ENCODE results near the gene ENHO. TPM values are rescaled to one million over a fixed set of nuclear protein-coding genes. Genes with fewer than 3 reads are reported as not detected.
"Not testable (repeated sequence)": the region's sequence is repeated elsewhere in the genome, so short reads cannot be mapped to it uniquely, and the experiment has no call there.

The ENHO gene
- total RNA-seq, 1 experiment from 2014 or later = 4.0 TPM

DNA sequence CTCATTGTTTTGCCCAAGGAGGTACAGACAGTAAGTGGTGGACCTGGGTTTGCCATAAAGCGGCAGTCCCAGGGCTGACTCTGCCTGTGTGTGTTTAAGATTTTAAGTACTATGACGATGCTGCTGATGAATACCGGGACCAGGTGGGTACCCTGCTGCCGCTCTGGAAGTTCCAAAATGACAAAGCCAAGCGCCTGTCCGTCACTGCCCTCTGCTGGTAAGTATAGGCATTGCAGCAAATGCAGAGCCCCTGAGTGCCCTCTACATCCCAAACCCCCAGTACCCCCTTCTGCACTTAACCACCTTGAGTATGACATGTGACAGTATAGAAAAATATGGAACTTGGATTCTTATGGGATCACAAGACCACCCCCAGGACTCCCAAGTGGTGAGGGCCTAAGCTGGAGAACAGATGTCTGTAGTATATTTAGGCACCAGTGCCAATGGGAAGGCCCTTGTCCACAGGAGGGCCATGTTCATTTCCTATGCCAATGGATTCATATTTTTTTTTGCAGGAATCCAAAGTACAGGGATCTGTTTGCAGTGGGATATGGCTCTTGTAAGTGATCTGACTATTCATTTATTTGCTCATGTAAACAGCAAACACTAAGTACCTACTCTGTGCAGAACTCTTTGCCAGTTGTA is 22.0 kb downstream of the ENHO start:
- in situ Hi-C loops (cut with HindIII; ENCODE audit: low pct_unique_long_range_greater_than_20kb, low sequenced_read_pairs) = no loop called here
- DNase-seq (ENCODE audit: low read depth) = peak; percentile 18

DNA sequence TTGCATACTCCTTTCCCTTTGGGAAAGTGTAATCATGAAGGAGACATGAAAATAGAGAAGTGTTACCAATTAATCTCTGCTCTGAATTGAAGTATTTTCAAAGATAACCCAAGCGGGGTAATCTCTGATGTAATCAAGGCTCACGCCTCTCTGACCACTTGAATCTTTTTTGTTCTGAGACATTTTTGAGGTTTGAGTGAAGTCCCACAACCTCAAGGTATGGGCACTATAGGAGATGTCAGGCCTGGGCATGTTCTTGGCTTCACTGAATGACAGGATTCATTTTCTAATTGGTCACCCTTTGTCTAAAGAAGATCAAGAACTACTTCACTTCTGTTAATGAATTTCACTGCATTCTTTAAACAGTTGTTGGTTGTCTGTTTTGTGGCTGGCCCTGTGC is 23.7 kb downstream of the ENHO start:
- DNase-seq (ENCODE audit: low read depth) = no peak
- in situ Hi-C loops (cut with HindIII; ENCODE audit: low pct_unique_long_range_greater_than_20kb, low sequenced_read_pairs) = no loop called here

DNA sequence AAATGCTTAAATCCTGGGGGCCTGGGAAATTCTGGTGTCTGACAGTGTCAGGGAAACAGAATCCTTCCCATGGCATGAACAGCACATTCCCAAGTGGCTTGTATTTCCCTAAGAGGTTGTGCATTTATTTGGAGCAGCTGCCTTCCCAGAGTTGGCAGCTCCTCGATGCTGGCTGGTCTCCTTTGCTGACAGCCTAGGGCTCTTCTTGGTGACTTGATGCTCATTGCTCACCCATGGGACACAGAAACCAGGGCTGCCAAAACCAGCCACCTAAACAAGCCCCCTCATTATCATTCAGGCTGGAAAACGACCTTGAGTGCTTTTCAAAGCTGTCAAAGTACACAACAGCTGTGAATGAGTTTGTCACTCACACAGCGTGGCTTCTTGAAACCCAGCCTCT is 24.2 kb downstream of the ENHO start:
- in situ Hi-C loops (cut with HindIII; ENCODE audit: low pct_unique_long_range_greater_than_20kb, low sequenced_read_pairs) = no loop called here
- no peak for DNase-seq (ENCODE audit: low read depth)

DNA sequence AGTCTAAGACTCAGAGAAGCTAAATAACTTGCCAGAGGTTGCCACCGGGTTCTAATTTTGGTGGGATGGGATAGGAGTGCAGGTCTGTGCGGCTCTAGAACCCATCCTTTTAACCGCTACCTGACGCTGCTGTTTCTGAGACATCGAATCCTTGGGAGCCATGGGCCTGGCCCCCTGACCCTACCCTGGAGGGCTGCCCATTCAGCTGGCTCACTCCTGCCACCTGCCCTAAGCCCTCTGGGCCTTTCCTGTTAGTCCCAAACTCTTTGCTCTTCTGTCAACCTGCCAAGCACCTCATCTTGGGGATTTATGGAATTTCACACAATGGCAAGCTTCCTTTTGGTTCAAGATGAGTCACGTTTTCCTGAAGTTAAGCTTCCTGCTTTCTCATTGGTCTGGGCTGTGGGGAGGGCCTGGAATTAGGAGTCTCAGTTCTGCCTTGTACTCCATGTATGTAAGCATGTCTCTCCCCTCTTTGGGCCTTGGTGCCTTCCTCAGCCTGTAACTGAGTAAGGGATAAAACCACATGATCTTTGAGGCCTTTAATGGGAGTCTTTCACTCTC is 26.6 kb downstream of the ENHO start:
- DNase-seq (ENCODE audit: low read depth) = no peak
- in situ Hi-C loops (cut with HindIII; ENCODE audit: low pct_unique_long_range_greater_than_20kb, low sequenced_read_pairs) = no loop called here

DNA sequence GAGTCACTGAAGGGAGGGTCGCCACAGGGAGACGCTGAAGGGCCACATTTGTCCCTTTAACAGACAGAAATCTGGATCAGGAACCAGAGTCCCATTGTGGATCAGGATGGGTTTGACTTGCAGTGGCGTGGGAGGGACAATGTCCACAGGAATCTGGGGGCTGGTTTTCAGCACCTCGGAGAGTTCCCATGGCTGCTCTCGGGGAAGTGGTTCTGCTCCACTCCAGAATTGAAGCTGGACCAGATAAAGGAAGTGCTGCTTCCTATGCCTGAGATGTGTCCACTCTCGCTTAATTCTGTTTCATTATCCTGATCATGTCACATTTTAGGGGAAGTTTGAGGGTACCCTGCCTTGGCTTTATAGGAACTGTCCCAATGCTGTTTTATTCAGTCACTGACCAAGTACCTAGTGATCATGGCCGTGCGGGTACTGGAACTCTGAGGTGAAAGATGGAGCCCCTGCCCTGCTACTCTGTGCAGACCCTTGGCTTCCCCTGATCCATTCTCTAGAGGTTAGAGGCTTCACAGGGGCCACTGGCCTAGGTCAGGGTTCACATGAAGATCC is 28.7 kb downstream of the ENHO start:
- peak; percentile 16 for DNase-seq (ENCODE audit: low read depth)
- in situ Hi-C loops (cut with HindIII; ENCODE audit: low pct_unique_long_range_greater_than_20kb, low sequenced_read_pairs) = no loop called here

DNA sequence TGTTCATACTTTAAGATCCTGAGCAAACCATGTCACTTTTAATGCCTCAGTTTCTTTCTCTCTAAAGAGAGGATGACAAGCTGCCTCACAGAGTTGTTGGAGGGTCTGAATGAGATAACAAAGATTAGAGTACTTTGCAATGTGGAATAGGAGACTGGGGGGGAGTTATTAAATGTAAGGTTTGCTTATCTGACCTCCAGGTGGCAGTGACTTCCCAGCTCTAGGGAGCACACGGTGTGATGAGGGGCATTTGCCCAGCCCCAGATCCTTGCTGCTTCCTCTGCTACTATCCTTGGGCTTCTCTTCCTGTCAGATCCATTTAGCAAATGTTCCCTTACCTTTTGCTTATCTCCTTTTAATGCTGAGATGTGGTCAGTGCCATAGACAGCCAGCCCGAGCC is 30.7 kb downstream of the ENHO start:
- DNase-seq (ENCODE audit: low read depth) = no peak
- in situ Hi-C loops (cut with HindIII; ENCODE audit: low pct_unique_long_range_greater_than_20kb, low sequenced_read_pairs) = no loop called here

DNA sequence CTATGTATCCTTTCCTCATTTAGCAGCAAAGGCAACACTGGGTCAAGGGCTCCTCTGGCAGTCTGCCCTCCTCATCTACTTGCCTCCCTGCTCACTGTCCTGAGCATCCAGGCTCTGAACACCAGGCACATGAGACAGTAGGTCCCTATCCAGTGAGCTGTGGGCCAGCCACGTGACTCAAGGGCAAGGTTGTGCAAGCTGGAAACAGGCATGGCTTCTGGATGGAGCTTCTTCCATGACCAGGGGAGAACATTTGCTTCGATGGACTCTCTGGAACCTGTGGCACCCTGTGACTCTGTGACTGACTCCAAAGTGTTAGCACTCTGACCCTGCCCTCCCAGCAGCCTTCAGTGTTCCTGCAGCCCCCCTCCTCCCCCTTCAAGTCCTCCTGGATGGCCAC is 31.2 kb downstream of the ENHO start:
- in situ Hi-C loops (cut with HindIII; ENCODE audit: low pct_unique_long_range_greater_than_20kb, low sequenced_read_pairs) = no loop called here
- DNase-seq (ENCODE audit: low read depth) = no peak

DNA sequence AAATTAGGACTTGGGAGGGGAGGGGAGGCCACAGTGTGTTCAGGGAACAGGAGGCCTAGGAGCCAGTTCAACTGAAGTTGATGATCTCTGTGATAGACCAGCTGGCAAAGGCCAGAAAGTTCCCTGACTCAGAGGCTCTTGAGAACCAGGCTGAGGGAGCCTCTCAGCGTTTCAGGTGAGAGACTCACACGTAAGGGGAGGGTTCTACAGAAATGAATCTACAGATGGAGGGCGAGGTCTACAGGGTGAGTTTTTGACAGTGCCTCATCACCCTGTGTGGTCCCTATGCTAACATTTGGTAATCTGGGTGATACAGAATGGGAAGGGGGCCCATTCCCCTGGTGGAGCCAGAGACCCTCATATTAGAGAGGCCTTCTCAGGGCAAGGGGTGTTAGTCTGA is 32.0 kb downstream of the ENHO start:
- in situ Hi-C loops (cut with HindIII; ENCODE audit: low pct_unique_long_range_greater_than_20kb, low sequenced_read_pairs) = no loop called here
- no peak for DNase-seq (ENCODE audit: low read depth)

DNA sequence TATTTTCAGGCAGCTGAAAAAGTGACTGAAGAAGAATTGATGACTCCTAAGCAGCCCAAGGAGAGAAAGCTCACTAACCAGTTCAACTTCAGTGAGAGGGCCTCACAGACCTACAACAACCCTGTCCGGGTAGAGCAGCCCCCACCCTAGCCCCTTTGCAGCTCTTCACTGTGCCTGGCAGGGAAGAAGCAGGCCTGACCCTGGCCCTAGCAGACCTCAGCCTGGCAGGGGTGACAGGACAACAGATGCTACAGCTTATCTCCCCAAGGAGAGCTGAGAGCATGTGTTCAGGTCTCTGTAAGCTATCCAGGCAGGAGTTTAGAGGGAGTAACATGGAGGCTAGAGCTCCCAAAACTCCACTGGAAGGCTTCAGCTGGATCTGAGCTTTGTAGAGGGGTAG is 32.4 kb downstream of the ENHO start:
- no peak for DNase-seq (ENCODE audit: low read depth)
- in situ Hi-C loops (cut with HindIII; ENCODE audit: low pct_unique_long_range_greater_than_20kb, low sequenced_read_pairs) = no loop called here

DNA sequence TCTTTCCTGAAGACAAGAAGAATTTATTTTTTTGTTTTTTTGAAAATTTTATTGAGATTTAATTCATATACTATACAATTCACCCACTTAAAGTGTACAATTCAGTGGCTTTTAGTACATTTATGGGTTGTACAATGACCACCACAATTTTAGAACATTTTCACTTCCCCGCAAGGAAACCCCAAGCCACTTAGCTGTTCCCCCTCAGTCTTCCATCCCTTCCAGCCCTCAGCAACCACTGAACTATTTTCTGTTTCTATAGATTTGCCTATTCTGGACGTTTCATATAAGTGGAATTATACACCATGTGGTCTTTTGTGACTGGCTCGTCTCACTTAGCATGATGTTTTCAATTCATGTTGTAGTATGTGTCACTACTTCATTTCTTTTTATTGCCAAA is 36.2 kb downstream of the ENHO start:
- no peak for DNase-seq (ENCODE audit: low read depth)
- in situ Hi-C loops (cut with HindIII; ENCODE audit: low pct_unique_long_range_greater_than_20kb, low sequenced_read_pairs) = no loop called here

DNA sequence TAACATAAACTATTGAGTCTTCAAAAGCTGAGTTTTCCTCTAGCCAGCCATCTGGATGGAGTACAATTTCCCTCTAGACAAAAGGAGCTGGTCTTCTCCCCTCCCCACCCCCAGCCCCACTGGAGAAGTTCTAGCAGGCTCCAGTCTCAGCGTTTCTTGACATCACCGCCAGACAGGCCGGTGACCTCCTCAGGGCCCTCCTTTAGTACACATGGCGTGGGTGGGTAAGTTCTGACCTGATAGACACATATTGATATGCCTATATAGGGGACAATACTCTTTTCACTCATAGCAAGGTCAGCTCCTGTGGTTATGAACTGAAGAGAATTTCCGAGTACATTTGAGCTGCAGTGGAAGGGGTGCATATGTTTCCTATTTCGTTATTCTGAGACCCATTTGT is 37.0 kb downstream of the ENHO start:
- DNase-seq (ENCODE audit: low read depth) = no peak
- in situ Hi-C loops (cut with HindIII; ENCODE audit: low pct_unique_long_range_greater_than_20kb, low sequenced_read_pairs) = no loop called here

DNA sequence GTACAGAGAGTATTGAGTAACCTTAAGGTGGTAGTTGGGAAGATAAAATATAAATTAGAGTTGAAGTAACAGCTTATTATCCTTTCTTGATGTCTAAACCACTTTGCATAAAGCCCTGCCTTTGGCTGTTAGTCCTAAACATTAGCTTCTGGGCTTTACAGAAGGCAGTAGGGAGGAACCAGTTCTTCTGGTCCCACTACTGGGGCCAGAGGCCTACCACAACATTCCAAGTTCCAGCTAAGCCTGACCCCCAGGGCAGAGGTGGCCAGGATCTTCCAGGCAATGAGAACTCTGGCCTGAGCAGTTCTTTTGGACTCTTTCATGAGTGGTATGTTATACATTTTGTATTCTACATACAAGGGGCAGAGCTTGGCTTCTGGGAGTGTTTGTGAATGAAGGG is 38.1 kb downstream of the ENHO start:
- in situ Hi-C loops (cut with HindIII; ENCODE audit: low pct_unique_long_range_greater_than_20kb, low sequenced_read_pairs) = no loop called here
- no peak for DNase-seq (ENCODE audit: low read depth)

DNA sequence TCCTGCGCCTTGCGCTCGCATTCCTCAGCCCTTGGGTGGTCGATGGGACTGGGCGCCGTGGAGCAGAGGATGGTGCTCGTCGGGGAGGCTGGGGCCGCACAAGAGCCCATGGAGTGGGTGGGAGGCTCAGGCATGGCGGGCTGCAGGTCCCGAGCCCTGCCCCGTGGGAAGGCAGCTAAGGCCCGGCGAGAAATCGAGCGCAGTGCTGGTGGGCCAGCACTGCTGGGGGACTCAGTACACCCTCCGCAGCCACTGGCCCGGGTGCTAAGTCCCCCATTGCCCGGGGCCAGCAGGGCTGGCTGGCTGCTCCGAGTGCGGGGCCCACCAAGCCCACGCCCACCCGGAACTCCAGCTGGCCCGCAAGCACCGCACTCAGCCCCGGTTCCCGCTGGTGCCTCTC is 40.0 kb downstream of the ENHO start:
- in situ Hi-C loops (cut with HindIII; ENCODE audit: low pct_unique_long_range_greater_than_20kb, low sequenced_read_pairs); DNase-seq (ENCODE audit: low read depth): not testable (repeated sequence)

DNA sequence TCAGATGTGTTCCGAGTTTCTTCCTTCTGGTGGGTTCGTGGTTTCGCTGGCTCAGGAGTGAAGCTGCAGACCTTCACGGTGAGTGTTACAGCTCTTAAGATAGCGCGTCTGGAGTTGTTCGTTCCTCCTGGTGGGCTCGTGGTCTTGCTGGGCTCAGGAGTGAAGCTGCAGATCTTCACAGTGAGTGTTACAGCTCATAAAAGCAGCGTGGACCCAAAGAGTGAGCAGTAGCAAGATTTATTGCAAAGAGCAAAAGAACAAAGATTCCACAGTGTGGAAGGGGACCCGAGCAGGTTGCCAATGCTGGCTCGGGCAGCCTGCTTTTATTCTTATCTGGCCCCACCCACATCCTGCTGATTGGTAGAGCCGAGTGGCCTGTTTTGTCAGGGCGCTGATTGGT is 41.2 kb downstream of the ENHO start:
- not testable (repeated sequence) for DNase-seq (ENCODE audit: low read depth)

DNA sequence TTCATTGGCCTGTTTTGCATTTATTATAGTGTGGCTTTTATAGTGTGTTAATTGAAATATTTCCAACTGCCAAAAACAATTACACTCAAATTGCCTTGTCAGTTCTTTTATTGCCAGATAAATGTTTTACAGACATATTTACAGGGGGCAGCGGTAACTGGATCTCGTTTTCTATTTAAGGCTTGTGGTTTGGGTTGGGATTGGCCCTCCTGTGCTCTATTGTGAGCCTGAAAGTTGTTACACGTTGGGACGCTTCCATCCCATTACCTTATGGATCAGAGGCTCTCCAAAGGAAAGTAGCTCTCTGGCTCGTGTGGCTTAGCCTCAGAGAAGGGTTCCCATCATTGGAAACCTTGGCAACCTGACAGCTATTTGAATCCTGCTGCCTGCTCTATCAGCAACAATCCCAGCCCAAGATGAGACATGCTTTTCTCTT is 43.3 kb downstream of the ENHO start:
- in situ Hi-C loops (cut with HindIII; ENCODE audit: low pct_unique_long_range_greater_than_20kb, low sequenced_read_pairs) = no loop called here
- DNase-seq (ENCODE audit: low read depth) = no peak

More for the DNA sequence above, 41.2 kb downstream of the ENHO start:
- in situ Hi-C loops (cut with HindIII; ENCODE audit: low pct_unique_long_range_greater_than_20kb, low sequenced_read_pairs) = not testable (repeated sequence)

DNA sequence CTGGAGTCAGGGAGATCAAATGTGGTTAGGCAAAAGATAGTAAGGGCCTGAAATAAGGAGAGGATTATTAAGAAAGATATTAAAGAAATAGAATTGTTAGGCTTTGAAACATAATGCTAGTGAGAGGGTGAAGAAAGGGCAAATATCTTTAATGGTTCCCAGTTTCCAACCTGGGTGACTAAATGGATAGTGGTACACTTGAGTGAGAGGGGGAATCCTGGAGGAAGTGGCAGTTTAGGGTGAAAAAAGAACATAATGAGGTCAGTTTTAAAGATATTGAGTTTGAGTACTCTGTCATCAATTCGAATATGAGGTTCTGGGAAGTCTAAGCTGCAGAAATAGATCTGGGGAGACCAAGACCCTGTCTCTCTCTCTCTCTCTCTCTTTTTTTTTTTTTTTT is 45.2 kb downstream of the ENHO start:
- no peak for DNase-seq (ENCODE audit: low read depth)
- in situ Hi-C loops (cut with HindIII; ENCODE audit: low pct_unique_long_range_greater_than_20kb, low sequenced_read_pairs) = no loop called here

DNA sequence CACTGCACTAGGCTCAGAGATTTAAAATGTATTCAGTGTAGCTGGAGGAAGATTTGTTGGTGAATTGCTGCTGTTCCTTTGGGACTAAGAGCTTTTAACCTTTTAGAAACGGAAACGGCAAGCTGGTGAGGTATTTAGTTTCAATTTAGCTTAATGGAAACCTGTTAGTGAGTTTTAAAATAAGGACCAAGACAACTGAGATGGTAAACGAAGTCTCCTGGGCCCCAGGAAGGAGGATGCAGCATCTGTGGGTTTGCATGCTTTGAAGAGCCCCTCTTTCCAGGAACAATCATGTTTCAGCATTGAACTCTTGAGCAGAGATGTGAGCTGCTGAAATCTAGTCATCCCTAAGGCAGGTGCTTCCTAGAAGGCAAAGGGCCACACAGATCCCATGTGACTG is 47.7 kb downstream of the ENHO start:
- no peak for DNase-seq (ENCODE audit: low read depth)
- in situ Hi-C loops (cut with HindIII; ENCODE audit: low pct_unique_long_range_greater_than_20kb, low sequenced_read_pairs) = no loop called here
